T-helper 2 cell treated with Interferon-gamma antibody and Interleukin-4, amounts not matched to agents 100 ng/mL and 5 ng/mL, for 36 hours (primary cell): ENCODE results near the gene DHX34. TPM values are rescaled to one million over a fixed set of nuclear protein-coding genes. Genes with fewer than 3 reads are reported as not detected.

Experiments
- total RNA-seq: library from RNA; stranded (reverse); gene quantifications from 2 replicates; pipeline ENCODE4 v1.2.3, GENCODE V29; 2022

Gene DHX34
- total RNA-seq, 1 donor from 2014 or later = 15.5 TPM

Other genes starting within 250 kb of the DHX34 start
- gene ZC3H4, start 235.5 kb upstream of the DHX34 start, total RNA-seq = 106 and 109 TPM in 2 replicates
- 152 and 159 TPM in 2 replicates for gene SAE1, start 218.5 kb upstream of the DHX34 start, total RNA-seq
- 11.7 and 13.0 TPM in 2 replicates for gene BBC3, start 118.1 kb upstream of the DHX34 start, total RNA-seq
- gene CCDC9, start 92.8 kb upstream of the DHX34 start, total RNA-seq = 30.4 and 34.7 TPM in 2 replicates
- gene INAFM1, start 74.4 kb upstream of the DHX34 start, total RNA-seq = 8.7 and 10.2 TPM in 2 replicates
- gene C5AR1, start 39.5 kb upstream of the DHX34 start, total RNA-seq = 1.4 and 1.7 TPM in 2 replicates
- gene C5AR2, start 17.1 kb upstream of the DHX34 start, total RNA-seq = 0.86 and 0.95 TPM in 2 replicates
- 0.20 TPM in 1 of 2 replicates, not detected in the other for gene MEIS3, start 70.2 kb downstream of the DHX34 start, total RNA-seq
- gene SLC8A2, start 122.6 kb downstream of the DHX34 start, total RNA-seq = 0.07 and 0.39 TPM in 2 replicates
- 11.4 and 11.8 TPM in 2 replicates for gene KPTN, start 134.9 kb downstream of the DHX34 start, total RNA-seq
- gene NAPA, start 165.7 kb downstream of the DHX34 start, total RNA-seq = 89.2 and 90.5 TPM in 2 replicates
- 0.39 and 0.50 TPM in 2 replicates for gene ZNF541, start 223.8 kb downstream of the DHX34 start, total RNA-seq